Measurements from ENCODE around the gene ANKRD22.

DNA sequence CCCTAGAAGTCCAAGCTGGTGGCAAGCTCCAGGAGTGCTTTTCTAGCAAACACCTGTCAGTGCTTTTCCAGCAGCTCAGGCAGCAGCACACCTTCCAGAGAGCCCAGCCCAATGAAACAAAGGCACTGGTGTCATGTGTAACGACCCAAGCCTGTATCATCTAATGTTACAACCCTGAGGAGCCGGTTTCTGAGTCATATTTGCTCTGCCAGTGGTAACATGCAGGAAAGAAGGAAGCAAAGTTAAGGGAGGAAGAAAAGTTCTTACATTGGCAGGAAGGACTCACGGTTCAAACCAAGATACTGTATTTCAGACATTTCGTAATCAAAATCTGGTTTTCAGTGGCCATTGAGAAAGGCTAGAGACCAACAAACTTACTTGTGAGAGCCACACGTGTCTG is at the start of gene ANKRD22:
- TF ChIP-seq, protein P1, sequence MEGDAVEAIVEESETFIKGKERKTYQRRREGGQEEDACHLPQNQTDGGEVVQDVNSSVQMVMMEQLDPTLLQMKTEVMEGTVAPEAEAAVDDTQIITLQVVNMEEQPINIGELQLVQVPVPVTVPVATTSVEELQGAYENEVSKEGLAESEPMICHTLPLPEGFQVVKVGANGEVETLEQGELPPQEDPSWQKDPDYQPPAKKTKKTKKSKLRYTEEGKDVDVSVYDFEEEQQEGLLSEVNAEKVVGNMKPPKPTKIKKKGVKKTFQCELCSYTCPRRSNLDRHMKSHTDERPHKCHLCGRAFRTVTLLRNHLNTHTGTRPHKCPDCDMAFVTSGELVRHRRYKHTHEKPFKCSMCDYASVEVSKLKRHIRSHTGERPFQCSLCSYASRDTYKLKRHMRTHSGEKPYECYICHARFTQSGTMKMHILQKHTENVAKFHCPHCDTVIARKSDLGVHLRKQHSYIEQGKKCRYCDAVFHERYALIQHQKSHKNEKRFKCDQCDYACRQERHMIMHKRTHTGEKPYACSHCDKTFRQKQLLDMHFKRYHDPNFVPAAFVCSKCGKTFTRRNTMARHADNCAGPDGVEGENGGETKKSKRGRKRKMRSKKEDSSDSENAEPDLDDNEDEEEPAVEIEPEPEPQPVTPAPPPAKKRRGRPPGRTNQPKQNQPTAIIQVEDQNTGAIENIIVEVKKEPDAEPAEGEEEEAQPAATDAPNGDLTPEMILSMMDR (conservative IDR thresholded peaks at IDR 0.05 in 1 of 2, IDR thresholded peaks at IDR 0.05 in 1 of 2; ENCODE audit: extremely low read depth in 1 of 2, insufficient read depth in 1 of 2, low read depth in 1 of 2, low read length in 2 of 2) = no peak
- no peak for TF ChIP-seq EZH2 (IDR thresholded peaks at IDR 0.05; ENCODE audit: borderline replicate concordance, low read length)

Measured in mammary epithelial cell (primary cell).